ENCODE data around the gene PTPRC. TPM values are rescaled to one million over a fixed set of nuclear protein-coding genes. Genes with fewer than 3 reads are reported as not detected.

The PTPRC gene
- total RNA-seq, 1 experiment from 2014 or later, result 1.4 TPM

DNA sequence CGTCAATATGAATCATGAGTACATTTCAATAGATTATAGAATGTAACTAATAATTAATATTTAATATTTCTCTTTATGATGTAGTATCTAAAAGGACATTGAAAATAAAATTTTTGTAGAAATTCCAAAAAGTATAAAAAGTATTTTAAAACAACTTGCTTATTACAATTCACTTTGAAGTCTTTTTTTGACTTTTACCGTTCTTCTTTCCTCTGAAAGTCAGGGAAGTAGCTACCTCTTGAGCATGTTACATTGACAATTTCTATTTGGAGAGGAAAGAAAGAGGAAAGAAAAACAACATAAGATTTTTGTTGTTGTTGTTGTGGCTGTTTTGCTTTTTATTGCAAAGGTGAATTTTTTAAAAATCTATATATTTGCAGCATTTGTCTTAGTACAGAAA lies 1.3 kb downstream of the PTPRC start:
- ATAC-seq (no peak), DNase-seq (ENCODE audit: low read depth, low spot score) (no peak)
- Histone ChIP-seq H3K4me3 (ENCODE audit: low read depth in 2 of 2, low read length in 2 of 2) (no peak overlapping the region), H3K4me1 (ENCODE audit: control insufficient read depth, insufficient read depth, low read length) (no peaks in the 10 kb centered on the region), H3K9me3 (ENCODE audit: control insufficient read depth, insufficient read depth, low read depth, low read length) (no peaks in the 10 kb centered on the region), H3K27me3 (ENCODE audit: control insufficient read depth, insufficient read depth, low read length) (no peaks in the 10 kb centered on the region), H3K27ac (ENCODE audit: low read length) (no peak overlapping the region), H3K36me3 (ENCODE audit: control insufficient read depth, insufficient read depth, low read length) (no peaks in the 10 kb centered on the region)
- BruUV-seq (replicated peaks), result no TSS peak
- ChIA-PET CTCF (no interaction called here), POLR2A (no interaction called here)
- intact Hi-C loops (cut with micrococcal nuclease; ENCODE audit: unreplicated experiment), result no loop called here
- TF ChIP-seq SIN3A (IDR thresholded peaks at IDR 0.05; ENCODE audit: borderline replicate concordance, insufficient read depth, low read depth, low read length) (no peak), POLR2AphosphoS5 (IDR thresholded peaks at IDR 0.05; ENCODE audit: low read depth, low read length) (no peak), TCF7L2 (IDR thresholded peaks at IDR 0.05; ENCODE audit: low read depth, low read length) (no peak)
- TF ChIP-seq, protein P1, sequence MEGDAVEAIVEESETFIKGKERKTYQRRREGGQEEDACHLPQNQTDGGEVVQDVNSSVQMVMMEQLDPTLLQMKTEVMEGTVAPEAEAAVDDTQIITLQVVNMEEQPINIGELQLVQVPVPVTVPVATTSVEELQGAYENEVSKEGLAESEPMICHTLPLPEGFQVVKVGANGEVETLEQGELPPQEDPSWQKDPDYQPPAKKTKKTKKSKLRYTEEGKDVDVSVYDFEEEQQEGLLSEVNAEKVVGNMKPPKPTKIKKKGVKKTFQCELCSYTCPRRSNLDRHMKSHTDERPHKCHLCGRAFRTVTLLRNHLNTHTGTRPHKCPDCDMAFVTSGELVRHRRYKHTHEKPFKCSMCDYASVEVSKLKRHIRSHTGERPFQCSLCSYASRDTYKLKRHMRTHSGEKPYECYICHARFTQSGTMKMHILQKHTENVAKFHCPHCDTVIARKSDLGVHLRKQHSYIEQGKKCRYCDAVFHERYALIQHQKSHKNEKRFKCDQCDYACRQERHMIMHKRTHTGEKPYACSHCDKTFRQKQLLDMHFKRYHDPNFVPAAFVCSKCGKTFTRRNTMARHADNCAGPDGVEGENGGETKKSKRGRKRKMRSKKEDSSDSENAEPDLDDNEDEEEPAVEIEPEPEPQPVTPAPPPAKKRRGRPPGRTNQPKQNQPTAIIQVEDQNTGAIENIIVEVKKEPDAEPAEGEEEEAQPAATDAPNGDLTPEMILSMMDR (IDR thresholded peaks at IDR 0.05), result no peak
- TF ChIP-seq, protein P2, sequence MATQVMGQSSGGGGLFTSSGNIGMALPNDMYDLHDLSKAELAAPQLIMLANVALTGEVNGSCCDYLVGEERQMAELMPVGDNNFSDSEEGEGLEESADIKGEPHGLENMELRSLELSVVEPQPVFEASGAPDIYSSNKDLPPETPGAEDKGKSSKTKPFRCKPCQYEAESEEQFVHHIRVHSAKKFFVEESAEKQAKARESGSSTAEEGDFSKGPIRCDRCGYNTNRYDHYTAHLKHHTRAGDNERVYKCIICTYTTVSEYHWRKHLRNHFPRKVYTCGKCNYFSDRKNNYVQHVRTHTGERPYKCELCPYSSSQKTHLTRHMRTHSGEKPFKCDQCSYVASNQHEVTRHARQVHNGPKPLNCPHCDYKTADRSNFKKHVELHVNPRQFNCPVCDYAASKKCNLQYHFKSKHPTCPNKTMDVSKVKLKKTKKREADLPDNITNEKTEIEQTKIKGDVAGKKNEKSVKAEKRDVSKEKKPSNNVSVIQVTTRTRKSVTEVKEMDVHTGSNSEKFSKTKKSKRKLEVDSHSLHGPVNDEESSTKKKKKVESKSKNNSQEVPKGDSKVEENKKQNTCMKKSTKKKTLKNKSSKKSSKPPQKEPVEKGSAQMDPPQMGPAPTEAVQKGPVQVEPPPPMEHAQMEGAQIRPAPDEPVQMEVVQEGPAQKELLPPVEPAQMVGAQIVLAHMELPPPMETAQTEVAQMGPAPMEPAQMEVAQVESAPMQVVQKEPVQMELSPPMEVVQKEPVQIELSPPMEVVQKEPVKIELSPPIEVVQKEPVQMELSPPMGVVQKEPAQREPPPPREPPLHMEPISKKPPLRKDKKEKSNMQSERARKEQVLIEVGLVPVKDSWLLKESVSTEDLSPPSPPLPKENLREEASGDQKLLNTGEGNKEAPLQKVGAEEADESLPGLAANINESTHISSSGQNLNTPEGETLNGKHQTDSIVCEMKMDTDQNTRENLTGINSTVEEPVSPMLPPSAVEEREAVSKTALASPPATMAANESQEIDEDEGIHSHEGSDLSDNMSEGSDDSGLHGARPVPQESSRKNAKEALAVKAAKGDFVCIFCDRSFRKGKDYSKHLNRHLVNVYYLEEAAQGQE (IDR thresholded peaks at IDR 0.05; ENCODE audit: insufficient read depth in 1 of 2, low read depth in 2 of 2, low read length in 1 of 2), result no peak
- in situ Hi-C loops (cut with HindIII; ENCODE audit: low pct_unique_long_range_greater_than_20kb, low sequenced_read_pairs), result no loop called here

DNA sequence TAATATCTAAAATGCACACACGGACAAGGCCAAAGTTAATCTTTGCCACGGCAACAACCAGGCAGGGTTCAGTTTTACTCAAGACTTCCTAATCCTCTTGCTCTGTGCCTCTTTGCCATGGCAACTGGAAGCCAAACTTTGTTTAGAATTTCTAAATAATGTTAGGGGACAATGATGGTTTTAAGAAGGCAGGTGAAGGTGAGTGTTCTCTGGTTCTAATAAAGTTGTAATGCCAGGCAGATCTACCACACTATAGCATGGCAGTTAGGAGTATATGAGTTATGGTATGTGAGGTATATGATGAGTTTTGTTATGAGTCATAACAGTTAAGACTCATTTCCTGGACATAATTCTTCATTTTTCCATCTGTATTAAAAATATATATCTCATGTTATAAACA lies 2.7 kb downstream of the PTPRC start:
- intact Hi-C loops (cut with micrococcal nuclease; ENCODE audit: unreplicated experiment), result no loop called here
- no peak for DNase-seq (ENCODE audit: low read depth, low spot score)
- Histone ChIP-seq H3K4me3 (ENCODE audit: low read depth in 2 of 2, low read length in 2 of 2) (no peak overlapping the region), H3K9me3 (ENCODE audit: control insufficient read depth, insufficient read depth, low read depth, low read length) (no peaks in the 10 kb centered on the region), H3K4me1 (ENCODE audit: control insufficient read depth, insufficient read depth, low read length) (no peaks in the 10 kb centered on the region), H3K27ac (ENCODE audit: low read length) (no peak overlapping the region), H3K27me3 (ENCODE audit: control insufficient read depth, insufficient read depth, low read length) (no peaks in the 10 kb centered on the region), H3K36me3 (ENCODE audit: control insufficient read depth, insufficient read depth, low read length) (no peaks in the 10 kb centered on the region)
- CTCF ChIA-PET, result no interaction called here
- in situ Hi-C loops (cut with HindIII; ENCODE audit: low pct_unique_long_range_greater_than_20kb, low sequenced_read_pairs), result no loop called here
- ATAC-seq, result peak; percentile 62; the same call in 1 of the 2 replicates
- POLR2A ChIA-PET, result no interaction called here
- no peak for TF ChIP-seq SIN3A (IDR thresholded peaks at IDR 0.05; ENCODE audit: borderline replicate concordance, insufficient read depth, low read depth, low read length)
- TF ChIP-seq POLR2AphosphoS5 (IDR thresholded peaks at IDR 0.05; ENCODE audit: low read depth, low read length), result no peak
- TF ChIP-seq TCF7L2 (IDR thresholded peaks at IDR 0.05; ENCODE audit: low read depth, low read length), result no peak
- TF ChIP-seq, protein P2 (IDR thresholded peaks at IDR 0.05; ENCODE audit: insufficient read depth in 1 of 2, low read depth in 2 of 2, low read length in 1 of 2), result no peak
- TF ChIP-seq, protein P1 (IDR thresholded peaks at IDR 0.05), result no peak
- BruUV-seq (replicated peaks), result no TSS peak
